GM19023 (cell line): Measurements from ENCODE around the gene TACC2.

Experiments
- ATAC-seq: cut with Tn5 transposase; IDR thresholded peaks from one replicate; pipeline ENCODE4 v1.9.1; 2021; ENCODE audit warnings: mild to moderate bottlenecking, moderate library complexity; ENCODE audit not compliant: unreplicated experiment

The TACC2 gene

DNA sequence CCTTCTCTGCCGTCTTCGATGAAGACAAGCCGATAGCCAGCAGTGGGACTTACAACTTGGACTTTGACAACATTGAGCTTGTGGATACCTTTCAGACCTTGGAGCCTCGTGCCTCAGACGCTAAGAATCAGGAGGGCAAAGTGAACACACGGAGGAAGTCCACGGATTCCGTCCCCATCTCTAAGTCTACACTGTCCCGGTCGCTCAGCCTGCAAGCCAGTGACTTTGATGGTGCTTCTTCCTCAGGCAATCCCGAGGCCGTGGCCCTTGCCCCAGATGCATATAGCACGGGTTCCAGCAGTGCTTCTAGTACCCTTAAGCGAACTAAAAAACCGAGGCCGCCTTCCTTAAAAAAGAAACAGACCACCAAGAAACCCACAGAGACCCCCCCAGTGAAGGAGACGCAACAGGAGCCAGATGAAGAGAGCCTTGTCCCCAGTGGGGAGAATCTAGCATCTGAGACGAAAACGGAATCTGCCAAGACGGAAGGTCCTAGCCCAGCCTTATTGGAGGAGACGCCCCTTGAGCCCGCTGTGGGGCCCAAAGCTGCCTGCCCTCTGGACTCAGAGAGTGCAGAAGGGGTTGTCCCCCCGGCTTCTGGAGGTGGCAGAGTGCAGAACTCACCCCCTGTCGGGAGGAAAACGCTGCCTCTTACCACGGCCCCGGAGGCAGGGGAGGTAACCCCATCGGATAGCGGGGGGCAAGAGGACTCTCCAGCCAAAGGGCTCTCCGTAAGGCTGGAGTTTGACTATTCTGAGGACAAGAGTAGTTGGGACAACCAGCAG, 221.7 kb downstream of the TACC2 start:
- ATAC-seq: no peak

DNA sequence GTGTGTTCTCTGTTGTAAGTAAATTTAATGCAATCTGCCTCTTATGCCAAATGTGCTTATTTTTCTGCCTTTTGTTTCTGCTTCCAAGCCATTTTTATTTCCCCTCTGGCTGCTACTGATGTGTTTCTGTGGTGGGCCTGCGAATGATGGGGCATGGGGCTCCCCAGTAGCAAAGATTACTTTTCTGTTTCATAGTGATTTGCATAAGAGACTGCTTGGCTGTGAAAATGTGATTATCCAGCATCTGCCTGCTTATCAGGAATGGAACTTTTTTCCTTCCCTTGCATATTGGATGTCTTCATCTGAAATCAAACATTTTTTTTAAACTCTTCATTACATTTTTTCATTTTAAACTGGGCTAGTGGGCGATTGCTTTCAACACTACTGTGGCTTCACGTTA, 224.4 kb downstream of the TACC2 start:
- ATAC-seq: no peak

DNA sequence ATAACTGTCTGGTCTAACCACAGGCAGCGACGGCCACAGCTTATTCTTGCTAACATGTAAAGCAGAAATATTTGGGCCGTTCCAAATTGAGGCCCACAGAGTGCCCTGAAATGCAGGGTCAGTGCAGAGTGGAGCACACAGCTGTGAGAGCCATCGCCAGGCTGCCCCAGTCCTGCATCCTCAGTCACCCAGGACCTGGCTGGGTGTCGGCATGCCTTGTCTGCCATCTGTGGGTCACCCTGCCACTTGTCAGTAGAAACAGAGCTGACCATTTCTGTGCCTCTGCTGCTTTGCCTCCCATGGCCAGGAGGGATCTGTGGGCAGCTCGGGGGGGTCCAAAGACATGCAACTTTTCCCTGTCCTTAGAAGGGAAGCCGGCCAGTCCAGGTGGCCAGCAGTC, 224.8 kb downstream of the TACC2 start:
- ATAC-seq: no peak

DNA sequence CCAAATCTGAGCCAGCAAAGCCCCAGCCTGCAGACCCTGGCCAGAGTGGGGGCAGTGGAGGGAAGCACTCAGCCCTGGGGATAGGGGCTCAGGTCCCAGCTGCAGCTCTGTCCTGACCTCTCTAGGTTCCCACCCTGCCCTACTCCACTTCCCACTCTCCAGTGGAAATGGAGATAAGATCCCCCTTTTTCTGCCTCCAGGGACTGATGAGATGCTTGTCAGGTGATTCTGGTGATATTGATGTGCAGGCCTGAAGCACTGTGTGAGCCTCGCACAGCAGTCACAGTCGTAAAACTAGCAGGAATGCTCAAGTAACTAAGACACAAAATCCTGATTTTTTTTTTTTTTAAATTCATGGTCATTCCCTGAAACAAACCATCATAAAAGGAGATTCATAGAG, 227.1 kb downstream of the TACC2 start:
- ATAC-seq: no peak

DNA sequence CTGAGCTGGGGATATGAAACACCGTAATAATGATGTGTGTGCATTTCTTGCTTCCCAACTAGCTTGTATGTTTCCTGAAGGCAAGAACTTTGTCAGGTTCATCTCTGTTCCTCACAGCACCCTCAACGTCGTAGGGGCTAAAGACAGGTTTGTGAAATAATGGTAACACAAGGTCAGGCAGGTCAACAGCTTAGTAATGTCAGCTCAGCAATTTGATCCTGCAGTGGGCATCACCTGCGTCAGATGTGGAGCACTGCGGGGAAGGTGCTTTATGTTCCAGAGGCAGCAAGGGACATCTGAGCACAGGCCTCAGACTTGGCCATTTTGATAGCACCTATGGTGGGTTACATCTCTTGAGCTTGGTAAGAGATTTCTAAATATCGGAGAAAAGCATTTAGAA, 230.4 kb downstream of the TACC2 start:
- ATAC-seq: no peak

DNA sequence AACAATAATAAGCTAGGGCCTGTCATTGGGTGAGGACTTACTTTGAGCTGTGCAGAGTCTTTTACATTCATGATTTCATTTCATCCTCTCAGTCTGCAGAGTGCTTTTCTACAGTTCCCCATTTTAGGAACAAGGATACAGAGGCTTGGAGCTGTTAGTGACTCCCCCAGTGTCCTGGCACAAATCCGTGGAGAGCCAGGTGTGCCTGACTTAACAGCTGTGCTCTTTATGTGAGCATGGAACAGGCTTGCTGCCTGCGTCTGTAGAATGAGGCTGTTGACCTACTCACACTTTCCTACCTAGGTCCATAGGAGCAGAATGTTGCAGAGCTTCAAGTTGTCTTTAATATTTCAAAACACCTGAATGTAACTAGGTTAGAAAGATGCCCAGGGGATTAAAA, 231.8 kb downstream of the TACC2 start:
- ATAC-seq: no peak

DNA sequence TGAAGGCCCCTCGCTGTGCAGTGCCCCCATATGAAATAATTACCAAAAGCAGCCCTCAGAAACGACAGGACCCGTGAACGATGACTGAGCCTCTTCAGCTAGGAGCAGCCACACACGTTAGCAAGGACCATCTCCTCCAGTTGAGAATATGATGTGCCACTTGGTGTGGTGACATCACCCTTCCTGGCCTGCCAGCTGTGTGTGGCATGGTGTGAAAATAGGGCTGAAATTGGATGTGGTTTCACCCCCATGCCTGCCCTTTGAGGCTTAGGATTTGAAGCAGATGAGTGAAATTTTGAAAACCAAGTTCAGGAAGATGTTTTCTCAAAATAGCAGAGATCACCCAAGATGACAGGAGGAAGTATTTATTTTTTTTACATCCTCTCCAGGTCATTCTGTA, 233.0 kb downstream of the TACC2 start:
- no peak for ATAC-seq

DNA sequence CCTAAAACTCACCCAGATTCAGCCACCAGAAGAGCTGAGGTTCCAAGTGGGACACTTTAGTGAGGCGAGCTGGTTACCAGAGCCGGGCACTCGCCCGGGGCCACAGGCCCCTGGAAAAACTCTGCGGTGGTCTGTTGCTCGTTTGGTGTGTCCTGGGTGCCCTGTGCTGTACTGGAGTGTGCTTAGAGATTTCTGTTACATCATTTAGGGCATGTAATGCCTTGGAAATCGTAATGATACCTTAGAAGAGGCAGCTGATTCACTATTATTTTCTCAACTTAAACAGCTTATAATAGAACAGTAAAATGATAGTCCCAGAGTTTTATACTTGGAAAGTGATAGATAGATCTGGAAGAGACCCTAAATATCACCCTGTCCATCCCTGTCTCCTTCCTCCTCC, 233.7 kb downstream of the TACC2 start:
- no peak for ATAC-seq

DNA sequence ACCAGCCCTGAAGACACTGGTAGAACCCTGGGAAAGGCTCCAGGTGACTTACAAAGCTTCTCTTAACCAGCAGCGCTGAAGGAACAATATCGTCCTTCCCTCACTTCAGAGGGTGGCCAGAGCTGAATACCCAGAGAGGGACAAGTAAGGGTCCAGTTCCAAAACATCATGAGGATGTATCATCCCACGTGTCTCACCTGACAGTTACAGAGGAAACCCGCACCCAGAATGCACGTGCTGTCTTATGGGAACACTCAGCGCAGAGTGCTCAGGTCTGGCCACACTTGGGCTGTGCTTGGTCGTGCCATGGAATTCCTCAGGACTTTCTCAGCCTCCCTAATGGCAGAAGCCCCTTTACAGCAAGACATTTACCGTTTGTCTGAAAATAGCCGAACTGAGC, 235.2 kb downstream of the TACC2 start:
- ATAC-seq: no peak

DNA sequence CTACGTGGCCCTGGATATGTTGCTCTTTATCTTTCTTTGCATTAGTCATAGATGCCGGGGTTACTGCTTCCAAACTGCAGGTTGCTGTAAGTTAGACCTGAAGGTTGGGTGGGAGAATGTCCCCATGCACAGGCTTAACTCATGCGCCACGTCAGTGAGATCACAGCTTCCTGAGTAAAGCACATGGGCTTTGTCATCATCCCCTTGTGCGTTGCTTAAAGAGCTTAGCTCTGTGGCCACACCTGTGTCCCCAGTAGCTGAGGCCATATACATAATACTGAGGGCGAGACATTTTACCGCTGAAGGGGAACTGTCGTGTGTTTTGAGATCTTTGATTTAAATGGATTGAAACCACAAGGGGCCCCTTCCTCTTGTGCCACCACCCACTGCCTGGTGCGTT, 236.4 kb downstream of the TACC2 start:
- ATAC-seq: no peak

DNA sequence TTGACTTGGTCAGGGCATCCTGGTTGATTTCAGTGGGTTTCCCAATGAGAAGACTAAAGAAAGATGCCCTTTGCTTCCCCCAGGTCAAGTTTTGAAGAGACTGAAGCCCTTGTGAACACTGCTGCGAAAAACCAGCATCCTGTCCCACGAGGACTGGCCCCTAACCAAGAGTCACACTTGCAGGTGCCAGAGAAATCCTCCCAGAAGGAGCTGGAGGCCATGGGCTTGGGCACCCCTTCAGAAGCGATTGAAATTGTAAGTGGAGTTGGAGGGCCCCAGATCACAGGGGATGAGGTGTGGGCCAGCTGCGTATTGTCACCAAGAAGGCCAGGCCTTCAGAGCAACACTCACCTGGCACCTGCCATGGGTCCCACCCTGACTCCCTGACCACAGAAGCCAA, 238.8 kb downstream of the TACC2 start:
- no peak for ATAC-seq

DNA sequence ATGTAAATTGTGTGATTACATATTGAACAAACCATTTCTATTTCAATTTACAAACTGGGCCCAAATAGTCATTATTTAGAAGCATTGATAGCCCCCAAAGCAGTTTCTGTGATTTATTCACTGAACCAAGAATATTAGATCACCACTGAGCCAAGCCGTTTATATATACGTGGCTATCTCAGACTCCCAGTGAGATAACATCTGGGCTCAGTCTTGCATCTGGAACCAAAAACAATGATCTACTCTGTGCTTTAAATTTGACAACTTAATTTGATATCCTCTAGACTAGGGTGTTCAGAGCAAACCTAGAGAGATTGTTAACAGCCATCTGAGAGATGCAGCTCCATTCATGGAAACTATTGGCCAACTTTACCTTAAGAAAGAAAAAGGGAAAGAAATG, 240.7 kb downstream of the TACC2 start:
- no peak for ATAC-seq

DNA sequence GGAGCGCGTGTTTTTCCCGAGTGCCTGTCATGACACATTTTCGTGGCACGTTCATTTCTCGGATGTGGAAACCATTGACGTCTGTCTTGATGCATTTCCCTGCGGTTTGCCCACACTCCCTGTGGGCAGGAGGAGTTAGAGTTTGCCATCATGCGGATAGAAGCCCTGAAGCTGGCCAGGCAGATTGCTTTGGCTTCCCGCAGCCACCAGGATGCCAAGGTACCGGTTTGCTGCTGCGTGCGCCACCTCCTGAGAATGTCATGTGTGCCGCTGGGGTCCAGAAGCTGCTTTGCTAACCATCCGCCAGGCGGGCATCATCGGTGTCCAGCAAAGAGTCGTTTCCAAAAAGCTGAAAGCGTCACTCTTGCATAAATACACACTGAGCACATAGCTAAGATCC, 241.3 kb downstream of the TACC2 start:
- no peak for ATAC-seq

DNA sequence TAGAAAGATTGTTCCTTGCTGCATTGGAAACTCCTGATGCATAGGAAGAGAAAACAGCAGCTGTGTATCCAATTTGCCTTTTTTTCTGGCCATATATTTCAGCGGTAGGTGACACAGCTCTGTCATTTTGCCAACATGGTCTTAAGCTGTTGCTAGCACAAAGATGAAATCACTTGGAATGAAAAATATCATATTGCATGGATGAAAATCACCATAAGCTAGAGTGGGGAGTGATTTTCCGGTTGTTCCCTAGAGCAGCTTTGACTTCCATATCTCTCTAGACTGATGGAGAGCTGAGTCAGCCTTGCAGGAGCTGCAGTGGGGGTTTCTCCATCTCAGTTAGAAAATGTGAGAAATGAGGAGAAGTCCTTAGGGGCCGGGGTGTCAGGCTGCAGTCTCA, 243.8 kb downstream of the TACC2 start:
- no peak for ATAC-seq

DNA sequence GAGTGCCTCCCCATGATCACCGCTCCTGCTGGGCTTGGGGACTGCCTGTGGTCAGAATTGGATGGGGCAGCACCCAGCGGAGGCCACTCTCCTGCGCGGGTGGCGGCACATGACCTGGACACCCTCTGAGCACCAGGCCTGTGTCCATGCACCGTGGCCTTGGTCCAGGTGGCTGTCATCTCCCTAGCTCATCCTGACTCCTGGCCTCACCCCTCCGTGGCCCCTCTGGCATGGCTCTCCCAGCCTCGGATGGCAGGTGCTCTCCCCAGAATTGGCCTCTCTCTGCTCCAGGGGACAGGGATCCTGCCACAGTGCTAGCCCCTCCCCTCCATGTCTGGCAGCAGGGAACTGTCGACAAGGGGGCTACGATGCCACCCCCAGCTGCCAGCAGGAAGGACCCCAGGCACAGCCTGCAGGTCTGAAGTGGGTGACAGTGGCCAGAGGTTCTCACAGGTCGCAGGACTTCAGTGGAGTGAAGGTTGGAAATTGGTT, 244.9 kb downstream of the TACC2 start:
- no peak for ATAC-seq

DNA sequence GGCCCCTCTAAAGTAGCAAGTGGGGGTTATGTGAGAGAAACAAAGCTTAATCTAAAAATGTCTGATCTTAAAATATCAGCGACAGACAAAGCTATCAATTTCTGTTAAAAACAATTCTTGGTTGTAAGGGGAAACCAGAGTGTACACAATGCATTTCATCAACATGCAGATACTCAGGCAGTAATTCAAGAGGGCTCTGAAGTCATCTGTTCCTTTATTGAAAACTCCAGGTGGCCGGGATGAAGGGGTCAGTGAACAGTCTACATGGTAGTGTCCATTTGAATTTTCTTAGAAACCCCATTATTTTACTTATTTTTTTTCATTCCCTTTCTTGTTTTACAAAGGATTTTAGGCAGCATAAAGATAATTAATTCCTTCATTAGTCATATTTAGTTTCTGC, 245.5 kb downstream of the TACC2 start:
- no peak for ATAC-seq

DNA sequence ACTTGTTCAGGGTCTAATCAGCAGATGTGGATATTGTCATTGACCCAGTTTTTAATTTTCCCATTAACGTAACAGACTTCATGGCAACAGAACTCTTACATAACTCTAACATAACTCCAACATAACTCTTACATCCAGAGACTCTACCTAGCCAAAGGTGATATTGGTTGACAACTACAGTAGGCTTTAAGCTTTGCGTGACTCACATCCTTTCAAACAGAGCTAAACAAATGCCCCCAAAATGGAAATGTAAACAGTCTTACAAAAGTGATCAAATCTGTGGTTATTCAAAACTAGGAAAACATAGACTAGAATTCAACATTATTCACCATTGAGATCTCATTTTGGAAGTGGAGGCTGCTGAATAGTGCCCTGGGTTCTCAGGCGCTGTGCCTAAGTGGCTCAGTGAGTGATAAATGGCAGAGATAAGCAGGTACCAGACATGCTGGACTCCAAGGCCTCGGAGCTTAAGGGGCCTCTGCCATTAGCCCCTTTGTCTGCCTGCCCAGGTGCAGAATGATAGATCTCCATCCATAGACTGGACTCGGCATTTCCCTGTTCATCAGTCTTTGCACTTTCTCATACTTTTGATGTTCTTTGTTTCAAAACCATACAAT, 247.8 kb downstream of the TACC2 start:
- no peak for ATAC-seq

DNA sequence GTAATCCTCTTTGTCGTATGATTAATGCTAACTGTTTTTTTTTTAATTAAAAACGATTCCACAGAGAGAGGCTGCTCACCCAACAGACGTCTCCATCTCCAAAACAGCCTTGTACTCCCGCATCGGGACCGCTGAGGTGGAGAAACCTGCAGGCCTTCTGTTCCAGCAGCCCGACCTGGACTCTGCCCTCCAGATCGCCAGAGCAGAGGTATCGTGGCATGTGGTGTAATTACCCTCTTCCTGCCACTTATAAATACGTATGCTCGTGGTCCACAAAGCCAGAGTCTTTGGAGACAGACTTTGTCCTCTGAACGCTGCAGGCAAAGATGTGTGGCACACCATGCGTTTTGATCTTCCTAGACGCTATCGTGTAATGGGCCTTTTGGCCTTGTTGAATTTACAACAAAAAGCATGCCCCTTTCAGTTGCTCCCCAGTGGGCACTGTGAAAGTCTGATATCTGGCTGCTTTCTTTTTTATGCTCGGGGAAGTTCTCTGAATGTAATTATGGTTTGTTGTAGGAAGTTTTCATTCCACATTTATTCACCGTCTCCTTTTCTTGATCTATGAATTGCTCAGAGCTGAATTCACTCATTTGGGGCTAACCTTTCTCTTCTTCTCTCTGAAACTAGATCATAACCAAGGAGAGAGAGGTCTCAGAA, 248.5 kb downstream of the TACC2 start:
- no peak for ATAC-seq

DNA sequence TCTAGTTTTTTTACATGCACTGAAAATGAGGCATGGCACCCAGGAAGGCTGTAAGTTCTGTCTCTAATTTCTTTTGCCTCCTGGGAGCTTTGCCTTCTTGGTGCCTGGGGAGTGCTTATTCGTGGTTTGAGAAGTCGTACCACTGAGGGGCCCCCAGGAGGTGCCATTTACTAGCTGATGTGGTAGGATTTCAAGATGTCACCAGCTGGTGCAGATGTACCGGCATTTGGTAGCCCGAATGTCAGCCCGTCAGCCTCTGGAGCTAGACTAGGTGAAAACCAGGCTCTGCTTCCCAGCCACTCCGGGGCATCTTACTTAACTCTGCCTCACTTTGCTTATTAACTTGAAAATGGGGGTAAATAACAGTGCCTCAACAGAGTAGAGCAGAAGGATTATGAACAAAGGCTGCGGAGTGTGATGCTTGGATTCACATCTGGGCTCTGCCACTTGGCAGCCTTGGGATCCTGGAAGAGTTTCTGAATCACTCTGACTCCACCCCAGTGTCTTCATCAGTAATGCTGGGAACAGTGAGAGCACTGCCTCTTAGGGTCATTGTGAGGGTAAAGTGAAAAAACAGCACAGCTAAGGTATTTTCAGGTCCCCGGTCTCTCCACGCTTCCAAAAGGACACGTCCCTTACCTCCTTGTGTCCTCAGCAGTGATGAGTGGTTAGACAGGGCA, 250.8 kb downstream of the TACC2 start:
- ATAC-seq: no peak

DNA sequence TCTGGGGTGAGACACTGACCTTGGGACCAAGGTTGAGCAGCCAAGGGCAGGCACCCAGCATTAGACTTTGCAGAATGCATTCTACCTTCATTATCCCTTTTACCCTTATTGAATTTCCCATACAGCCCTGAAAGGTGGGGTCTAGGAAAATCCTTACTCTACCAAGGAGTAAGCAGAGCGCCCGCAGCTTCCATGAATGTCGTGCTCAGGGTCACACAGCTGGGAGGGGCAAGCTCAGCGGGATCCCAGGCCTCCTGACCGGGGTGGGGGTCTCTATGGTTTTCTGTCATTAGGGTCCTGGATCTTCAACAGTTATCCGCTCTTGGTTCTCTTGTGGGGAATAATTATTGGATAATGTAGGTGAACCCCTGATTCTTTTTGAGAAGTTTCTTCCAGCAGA, 251.4 kb downstream of the TACC2 start:
- ATAC-seq: no peak

DNA sequence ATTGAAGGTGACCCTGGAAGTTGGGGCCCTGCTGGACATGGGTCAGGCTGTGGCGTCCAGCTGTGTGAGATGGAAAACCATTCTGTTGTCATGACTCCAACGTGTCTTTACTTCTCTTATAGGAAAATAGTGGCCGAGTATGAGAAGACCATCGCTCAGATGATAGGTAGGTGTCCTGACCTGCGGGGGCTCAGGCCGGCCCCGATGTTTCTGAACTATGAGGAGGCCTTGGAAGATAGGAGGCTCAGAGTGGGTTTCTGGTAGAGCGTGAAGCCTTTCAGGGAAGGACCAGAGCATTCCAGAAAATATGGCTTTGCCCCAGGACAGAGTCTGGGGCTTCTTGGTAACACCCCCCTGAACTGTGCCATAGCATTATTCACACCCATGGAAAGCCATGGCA, 252.9 kb downstream of the TACC2 start:
- no peak for ATAC-seq

DNA sequence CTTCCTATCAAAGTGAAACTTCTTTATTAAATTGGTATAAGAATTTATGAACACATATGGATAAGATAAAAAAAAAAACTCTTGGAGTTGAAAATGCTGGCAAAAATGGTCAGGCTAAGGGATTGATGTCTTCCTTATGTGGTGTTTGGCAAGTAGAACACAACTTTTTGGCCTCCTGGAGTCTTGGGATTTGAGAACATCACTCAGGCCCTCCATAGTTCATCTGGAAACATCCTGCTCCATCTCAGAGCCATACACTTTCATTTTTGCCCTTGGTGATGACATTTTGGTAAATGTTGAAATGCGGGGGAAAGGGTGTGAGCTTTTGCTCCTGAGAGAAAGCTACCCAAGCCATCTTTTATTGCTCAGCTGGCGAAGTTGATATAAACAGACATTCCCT, 254.6 kb downstream of the TACC2 start:
- ATAC-seq: no peak
